SK-N-MC (cell line): ENCODE data around the gene BLVRA.

Experiments used
- EZH2 ChIP-seq: fragments of 200-600 bp; sonication (generic); IDR thresholded peaks from one replicate; pipeline ENCODE4 v1.6.1; 2017; ENCODE audit warnings: antibody characterized with exemption
- FOXP2 ChIP-seq: optimal IDR thresholded peaks from 2 replicates; pipeline ENCODE3; 2011; ENCODE audit warnings: mild to moderate bottlenecking, moderate library complexity; ENCODE audit not compliant: insufficient read depth; ENCODE audit errors: extremely low read length, control extremely low read depth
- POLR2AphosphoS5 ChIP-seq: IDR thresholded peaks from 2 replicates; pipeline ENCODE4 v1.6.1; 2012; ENCODE audit warnings: mild to moderate bottlenecking, low read depth, low read length, borderline replicate concordance

DNA sequence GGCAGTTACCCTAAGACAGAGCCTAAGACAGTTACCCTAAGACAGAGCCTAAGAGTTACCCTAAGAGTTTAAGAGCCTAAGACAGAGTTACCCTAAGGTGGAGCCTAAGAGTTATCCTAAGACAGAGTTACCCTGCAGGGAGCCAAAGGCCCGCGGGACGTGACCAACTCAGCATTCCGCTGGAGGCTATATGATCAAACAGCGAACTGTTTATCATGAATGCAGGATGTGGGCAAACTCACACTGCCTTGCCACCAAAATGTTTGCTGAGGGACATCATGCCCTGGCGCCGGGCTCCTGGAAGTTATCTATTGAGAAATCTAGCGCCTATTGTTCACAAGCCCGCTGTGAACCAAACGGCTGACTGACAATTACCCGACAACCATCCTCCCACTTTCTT lies 49.9 kb downstream of the BLVRA start:
- TF ChIP-seq EZH2 (no peak), POLR2AphosphoS5 (no peak), FOXP2 (no peak)
